HepG2 (cell line): ENCODE measurements around the gene DPY30. TPM values are rescaled to one million over a fixed set of nuclear protein-coding genes. Genes with fewer than 3 reads are reported as not detected.

Experiments used
- E2F5 ChIP-seq: sonication (generic); formaldehyde crosslinking; conservative IDR thresholded peaks from 2 replicates; pipeline ENCODE4 v1.4.0; 2020; ENCODE audit warnings: missing genetic modification reagents
- GMEB2 ChIP-seq: IDR thresholded peaks from 2 replicates; pipeline ENCODE4 v1.6.1; 2016; ENCODE audit warnings: missing biosample characterization, missing genetic modification reagents, low read depth
- HMGXB3 ChIP-seq: sonication (generic); formaldehyde crosslinking; IDR thresholded peaks from 2 replicates; pipeline ENCODE4 v1.4.0; 2020; ENCODE audit warnings: missing genetic modification reagents, borderline replicate concordance
- JARID2 ChIP-seq: sonication (generic); formaldehyde crosslinking; IDR thresholded peaks from 2 replicates; pipeline ENCODE4 v1.8.1; 2023; ENCODE audit warnings: missing genetic modification reagents, inconsistent platforms; ENCODE audit not compliant: insufficient replicate concordance
- KLF15 ChIP-seq: sonication (generic); formaldehyde crosslinking; IDR thresholded peaks from 2 replicates; pipeline ENCODE4 v1.8.1; 2023; ENCODE audit warnings: borderline replicate concordance, mild to moderate bottlenecking, inconsistent platforms, missing genetic modification reagents, mixed read lengths
- MED13 ChIP-seq: sonication (generic); formaldehyde crosslinking; IDR thresholded peaks from 2 replicates; pipeline ENCODE4 v1.5.0; 2020; ENCODE audit warnings: missing genetic modification reagents
- POGK ChIP-seq: sonication (generic); formaldehyde crosslinking; conservative IDR thresholded peaks from 2 replicates; pipeline ENCODE4 v1.8.0; 2022; ENCODE audit warnings: mild to moderate bottlenecking, moderate library complexity, missing genetic modification reagents
- POLR2A ChIP-seq, 2 experiments: IDR thresholded peaks; 2 replicates each; pipeline ENCODE4 v1.6.1; 2011; ENCODE audit warnings: low read depth in 2 of 2, low read length in 2 of 2, mild to moderate bottlenecking in 1 of 2, moderate library complexity in 1 of 2; ENCODE audit not compliant: insufficient read depth in 1 of 2
- ZFX ChIP-seq: sonication (generic); formaldehyde crosslinking; IDR thresholded peaks from 2 replicates; pipeline ENCODE4 v1.4.0; 2020; ENCODE audit warnings: mild to moderate bottlenecking, low read depth, missing genetic modification reagents, moderate library complexity
- ZNF275 ChIP-seq: sonication (generic); formaldehyde crosslinking; IDR thresholded peaks from 2 replicates; pipeline ENCODE4 v1.8.0; 2022; ENCODE audit warnings: missing genetic modification reagents, mild to moderate bottlenecking, inconsistent platforms, borderline replicate concordance
- ZNF503 ChIP-seq: sonication (generic); formaldehyde crosslinking; IDR thresholded peaks from 2 replicates; pipeline ENCODE4 v1.4.0; 2020; ENCODE audit warnings: missing genetic modification reagents
- ZNF562 ChIP-seq: sonication (generic); formaldehyde crosslinking; IDR thresholded peaks from 2 replicates; pipeline ENCODE4 v1.8.0; 2022; ENCODE audit warnings: missing genetic modification reagents, borderline replicate concordance
- ZNF576 ChIP-seq: sonication (generic); formaldehyde crosslinking; IDR thresholded peaks from 2 replicates; pipeline ENCODE4 v1.4.0; 2020; ENCODE audit warnings: mild to moderate bottlenecking, missing genetic modification reagents
- ZNF747 ChIP-seq: sonication (generic); formaldehyde crosslinking; IDR thresholded peaks from 2 replicates; pipeline ENCODE4 v1.8.1; 2023; ENCODE audit warnings: missing genetic modification reagents, mild to moderate bottlenecking, borderline replicate concordance
- ZSCAN12 ChIP-seq: sonication (generic); formaldehyde crosslinking; IDR thresholded peaks from 2 replicates; pipeline ENCODE4 v1.9.0; 2021; ENCODE audit warnings: mild to moderate bottlenecking, missing genetic modification reagents
- polyA plus RNA-seq, 8 experiments: library from polyadenylated mRNA; depleted of rRNA in 3 of 8; stranded (reverse) in 7 of 8; unstranded in 1 of 8; fragments of >200 nt; fragmentation: Illumina TruSeq in 4 of 8; extraction: Trizol in 4 of 8; gene quantifications; 2 replicates each; pipeline versions ENCODE4 v1.2.1 to v1.2.3, GENCODE V29; 2011 to 2016; ENCODE audit warnings: low read depth in 4 of 8, missing spikeins in 1 of 8, mixed read lengths in 1 of 8; ENCODE audit not compliant: insufficient read depth in 1 of 8
- total RNA-seq, 5 experiments: library from RNA; depleted of rRNA; stranded (reverse); fragments of >200 nt; fragmentation: Illumina TruSeq; extraction: Trizol; gene quantifications; 2 replicates each; pipeline ENCODE4 v1.2.3, GENCODE V29; 2016; ENCODE audit warnings: low read depth in 1 of 5

Gene DPY30
- total and polyA plus RNA-seq, 2 of the 13 experiments (the other 11 are each of a cell fraction or from before 2014, with no cell fraction given) = 98.1 to 118 TPM

- TF ChIP-seq MED13 (peak; percentile 89), ZNF576 (CRISPR knock-in tag) (no peak), ZSCAN12 (CRISPR knock-in tag) (no peak), JARID2 (CRISPR knock-in tag) (peak; percentile 97), E2F5 (CRISPR knock-in tag) (peak; percentile 65; the same call in 1 of the 2 replicates), ZNF275 (peak; percentile 99), HMGXB3 (CRISPR knock-in tag) (peak; percentile 90), POLR2A (IDR thresholded peaks at IDR 0.05; ENCODE audit: insufficient read depth in 1 of 2, low read depth in 2 of 2, low read length in 2 of 2) (peak; percentile 84 to 85), GMEB2 (CRISPR knock-in tag) (peak; percentile 61; the same call in 1 of the 2 replicates), KLF15 (CRISPR knock-in tag) (peak; percentile 89; the same call in 1 of the 2 replicates), ZNF562 (CRISPR knock-in tag) (no peak), ZNF747 (CRISPR knock-in tag) (peak; percentile 98), POGK (CRISPR knock-in tag) (peak; percentile 98; the same call in 1 of the 2 replicates), ZFX (CRISPR knock-in tag) (peak; percentile 93), ZNF503 (CRISPR knock-in tag) (peak; percentile 75; the same call in 1 of the 2 replicates)
Measured at GRCh38 chr2:32010670-32011484, 28.7 kb downstream of the DPY30 start, which contains the start of gene MEMO1 (continued).
